Astrocyte of the spinal cord (primary cell): Measurements from ENCODE around the gene IPMK.

Source experiments
- DNase-seq: peaks from one replicate; pipeline ENCODE4 v3.0.0; 2011; ENCODE audit warnings: low read depth, low spot score
- H3K4me3 ChIP-seq: 2 replicates; pipeline ENCODE4 v1.5.1; 2011; ENCODE audit warnings: low read depth, mild to moderate bottlenecking, low read length, moderate library complexity
- in situ Hi-C: cut with HindIII; loops from 2 replicates; pipeline ENCODE4 v1.10.0; 2017; ENCODE audit warnings: low sequenced_read_pairs
- TF ChIP-seq, protein P1 (sequence below): IDR thresholded peaks from 2 replicates; pipeline ENCODE4 v1.5.1; 2012; ENCODE audit warnings: low read depth, mild to moderate bottlenecking, low read length, inconsistent platforms

Gene IPMK

DNA sequence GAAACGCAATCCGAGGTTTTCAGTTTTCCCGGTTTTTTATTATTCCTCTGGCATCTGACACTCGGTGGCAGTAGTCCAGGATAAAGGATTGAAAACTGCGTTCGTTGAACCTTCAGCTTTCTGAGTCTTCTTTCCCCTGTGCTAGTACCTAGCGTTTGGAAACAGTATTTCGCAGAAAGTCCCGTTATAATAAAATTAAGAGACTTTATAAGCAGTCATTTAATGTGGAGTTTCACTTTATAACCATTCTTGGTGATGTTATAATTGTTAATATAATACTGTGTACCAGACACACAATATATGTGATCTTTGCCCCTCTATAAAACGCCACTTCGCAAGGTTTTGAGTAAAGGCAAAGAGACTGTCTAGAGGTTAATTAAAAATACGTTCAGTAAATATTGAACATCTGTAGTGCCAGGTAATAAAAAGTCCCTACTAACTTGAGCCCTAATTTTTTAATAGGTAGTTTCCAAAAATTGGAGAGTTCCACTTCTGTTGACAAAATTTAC, 2.1 kb upstream of the IPMK start:
- in situ Hi-C loops: no loop called here
- TF ChIP-seq, protein P1, sequence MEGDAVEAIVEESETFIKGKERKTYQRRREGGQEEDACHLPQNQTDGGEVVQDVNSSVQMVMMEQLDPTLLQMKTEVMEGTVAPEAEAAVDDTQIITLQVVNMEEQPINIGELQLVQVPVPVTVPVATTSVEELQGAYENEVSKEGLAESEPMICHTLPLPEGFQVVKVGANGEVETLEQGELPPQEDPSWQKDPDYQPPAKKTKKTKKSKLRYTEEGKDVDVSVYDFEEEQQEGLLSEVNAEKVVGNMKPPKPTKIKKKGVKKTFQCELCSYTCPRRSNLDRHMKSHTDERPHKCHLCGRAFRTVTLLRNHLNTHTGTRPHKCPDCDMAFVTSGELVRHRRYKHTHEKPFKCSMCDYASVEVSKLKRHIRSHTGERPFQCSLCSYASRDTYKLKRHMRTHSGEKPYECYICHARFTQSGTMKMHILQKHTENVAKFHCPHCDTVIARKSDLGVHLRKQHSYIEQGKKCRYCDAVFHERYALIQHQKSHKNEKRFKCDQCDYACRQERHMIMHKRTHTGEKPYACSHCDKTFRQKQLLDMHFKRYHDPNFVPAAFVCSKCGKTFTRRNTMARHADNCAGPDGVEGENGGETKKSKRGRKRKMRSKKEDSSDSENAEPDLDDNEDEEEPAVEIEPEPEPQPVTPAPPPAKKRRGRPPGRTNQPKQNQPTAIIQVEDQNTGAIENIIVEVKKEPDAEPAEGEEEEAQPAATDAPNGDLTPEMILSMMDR: no peak
- H3K4me3 ChIP-seq: peak overlapping the region; percentile 84
- no peak for DNase-seq

DNA sequence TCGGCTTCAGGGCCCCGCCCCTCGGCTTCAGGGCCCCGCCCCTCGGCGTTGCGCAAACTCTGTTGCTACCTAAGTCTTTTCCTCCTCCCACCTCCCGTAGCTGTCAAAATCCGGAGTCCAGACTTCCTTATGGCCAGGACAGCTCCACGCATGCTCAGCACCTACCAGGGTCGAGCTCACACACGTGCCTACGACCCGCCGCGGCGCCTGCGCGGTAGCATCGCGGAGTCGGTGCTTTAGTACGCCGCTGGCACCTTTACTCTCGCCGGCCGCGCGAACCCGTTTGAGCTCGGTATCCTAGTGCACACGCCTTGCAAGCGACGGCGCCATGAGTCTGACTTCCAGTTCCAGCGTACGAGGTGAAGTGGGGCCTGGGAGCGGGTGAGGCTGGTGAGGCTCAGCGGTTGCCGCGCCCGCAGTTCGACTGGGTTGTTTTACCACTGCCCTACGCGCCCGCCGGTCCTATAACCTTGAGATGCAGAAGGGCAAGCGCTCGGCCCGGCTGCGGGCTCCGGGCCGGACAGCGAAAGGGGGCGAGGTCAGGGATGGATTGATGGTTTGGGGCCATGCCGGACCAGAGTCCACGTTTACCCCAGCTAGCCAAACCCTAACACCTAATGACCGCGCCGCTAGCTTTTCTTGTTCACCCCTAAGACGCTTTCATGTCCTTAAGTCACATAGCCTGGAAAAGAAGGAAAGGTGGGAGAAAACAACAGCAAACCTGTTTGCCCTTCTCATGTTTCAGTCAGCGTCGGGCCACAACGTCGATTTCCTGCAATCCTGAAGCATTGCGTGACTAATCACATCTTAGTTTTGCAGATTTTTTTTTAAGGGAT, 1.5 kb upstream of the IPMK start, which contains the start of gene CISD1:
CISD1 (plus strand) TSS at position 217 of the 836 bp plus-strand sequence; CDS start at position 329, 112 bp downstream.
- in situ Hi-C loops: no loop called here
- peak within 1 kb of the TSS; percentile 84 for H3K4me3 ChIP-seq
- TF ChIP-seq, protein P1: no peak
- peak; percentile 100 for DNase-seq

DNA sequence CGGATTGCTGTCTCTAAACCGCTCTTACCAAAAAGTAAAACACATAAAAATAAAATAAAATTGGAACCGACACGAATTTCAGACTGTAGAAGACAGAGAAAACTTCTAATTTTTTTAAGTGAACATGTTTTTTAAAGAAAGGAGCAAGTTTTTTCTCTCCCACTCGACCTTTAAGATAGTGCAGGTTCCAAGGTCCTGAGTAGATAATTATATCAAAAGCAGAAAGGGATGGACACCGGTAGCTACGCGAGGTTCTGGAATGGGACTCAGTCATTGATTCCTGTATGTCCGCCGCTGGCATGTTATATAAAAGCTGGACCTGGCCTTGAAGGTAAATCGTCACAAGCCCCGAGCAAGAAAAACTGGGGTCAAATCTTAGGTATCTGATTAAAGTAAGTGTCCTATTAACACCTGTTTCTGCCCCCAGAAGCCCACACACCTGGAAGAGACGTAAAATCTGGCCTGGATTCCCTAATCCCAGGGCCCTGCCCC, 806 bp upstream of the IPMK start:
- in situ Hi-C loops: no loop called here
- DNase-seq: no peak
- TF ChIP-seq, protein P1: no peak

DNA sequence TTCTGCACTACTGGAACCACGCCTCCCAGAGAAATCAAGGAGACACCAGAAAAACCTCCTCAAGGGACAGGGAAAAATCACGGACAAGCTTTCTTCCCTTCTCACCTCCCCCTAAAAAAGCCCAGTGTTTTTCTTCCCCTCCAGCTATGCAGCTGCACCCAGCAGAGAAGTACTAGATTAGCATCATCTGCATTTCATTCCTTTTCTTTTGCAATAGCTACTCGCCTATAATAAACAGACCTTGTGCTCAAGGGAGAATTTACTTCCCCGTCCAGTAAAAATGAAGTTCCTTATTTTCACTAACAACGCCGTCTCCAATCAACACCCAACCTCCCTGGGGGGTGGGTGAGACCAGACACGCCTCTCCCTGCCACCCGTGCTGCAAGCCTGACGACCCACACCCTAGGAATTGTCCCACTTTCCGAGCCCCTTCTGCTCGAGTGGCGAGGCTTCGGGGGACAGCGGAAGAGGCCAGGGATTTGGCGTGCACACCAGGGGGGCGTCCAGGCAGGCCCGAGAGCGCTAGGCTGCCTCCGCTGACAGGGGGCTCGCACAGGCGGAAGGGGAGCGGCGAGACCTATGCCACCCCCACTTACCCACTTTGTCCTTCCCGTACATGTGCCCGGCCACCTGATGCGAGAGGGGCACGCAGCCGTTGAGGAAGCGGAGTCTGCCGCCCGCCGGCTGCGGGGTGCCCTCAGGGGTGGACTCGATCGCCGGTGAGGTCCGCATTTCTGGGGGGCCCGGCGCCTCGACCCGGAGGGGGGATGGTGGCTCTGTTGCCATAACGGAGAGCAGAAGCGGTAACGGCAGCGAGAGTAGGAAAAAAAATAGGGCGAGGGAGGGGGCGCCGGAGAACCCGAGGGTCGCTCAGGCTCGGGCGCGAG, 625 bp downstream of the IPMK start:
- H3K4me3 ChIP-seq: peak overlapping the region; percentile 84
- TF ChIP-seq, protein P1: no peak
- in situ Hi-C loops: no loop called here
- peak; percentile 56 for DNase-seq

More for the DNA sequence above, 806 bp upstream of the IPMK start:
- peak overlapping the region; percentile 84 for H3K4me3 ChIP-seq

DNA sequence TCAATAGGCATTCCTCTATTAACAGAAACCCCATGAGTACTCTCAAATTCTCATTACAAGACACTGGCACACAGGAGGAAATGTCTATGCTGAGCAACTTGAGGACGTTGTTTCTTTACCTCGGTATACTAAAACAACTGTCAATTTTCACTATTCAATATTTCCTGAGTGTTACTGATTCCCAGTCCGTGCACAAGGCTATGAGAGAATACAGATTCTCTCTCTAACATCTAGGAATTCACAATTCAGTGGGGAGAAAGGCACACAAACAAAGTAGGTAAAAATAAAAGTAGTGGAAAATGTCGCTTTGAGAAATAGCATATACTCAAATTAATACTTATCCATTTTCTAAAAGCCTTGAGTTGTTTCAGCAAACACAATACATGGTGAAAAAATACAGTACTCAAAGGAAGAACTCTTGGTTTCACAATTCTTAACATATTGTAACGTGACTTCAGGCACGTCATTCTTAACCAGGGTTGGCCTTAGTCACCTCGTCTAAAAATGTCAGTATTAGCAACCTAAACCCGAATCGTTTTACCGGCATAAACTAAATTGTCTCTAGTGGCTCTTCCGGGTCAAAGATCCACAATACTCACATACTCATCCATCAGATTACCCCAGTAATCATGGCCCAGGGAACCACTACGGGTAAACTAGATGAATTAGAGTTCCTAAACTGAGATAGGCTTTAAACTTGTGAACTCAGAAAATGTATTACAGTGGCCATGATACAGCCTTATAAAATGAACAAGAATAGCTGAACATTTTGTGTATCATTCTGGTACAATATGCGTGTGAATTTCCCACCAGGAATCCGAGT, 1.5 kb downstream of the IPMK start:
- peak; percentile 60 for DNase-seq
- peak overlapping the region; percentile 84 for H3K4me3 ChIP-seq
- in situ Hi-C loops: no loop called here
- TF ChIP-seq, protein P1: no peak

DNA sequence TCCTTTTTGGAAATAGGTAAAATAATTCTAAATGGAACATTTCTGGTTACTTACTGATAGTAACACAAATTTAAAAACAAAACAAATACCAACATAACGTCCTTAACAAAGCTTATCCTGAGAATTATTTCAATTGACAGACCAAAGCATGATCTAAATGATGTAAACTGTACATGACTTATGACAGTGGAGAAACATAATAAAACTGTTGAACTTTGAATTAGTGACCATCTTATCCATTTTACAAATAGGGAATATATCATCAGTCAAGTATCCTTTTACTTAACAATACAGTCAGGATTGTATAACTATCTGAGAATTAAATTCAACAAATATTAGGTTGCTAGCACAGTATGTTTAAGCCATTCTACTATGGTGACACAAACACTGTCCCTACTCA, 2.4 kb downstream of the IPMK start:
- in situ Hi-C loops: no loop called here
- TF ChIP-seq, protein P1: no peak
- H3K4me3 ChIP-seq: no peak overlapping the region
- DNase-seq: no peak
